Stimulated activated CD8-positive, alpha-beta memory T cell treated with anti-CD3 and anti-CD28 coated beads, Interleukin-15, amount 100 ng/mL, for 48 hours (primary cell): ENCODE measurements around the gene COPZ2.
"Not testable (repeated sequence)": the region's sequence is repeated elsewhere in the genome, so short reads cannot be mapped to it uniquely, and the experiment has no call there.

ENCODE experiments used
- DNase-seq, 2 donors: peaks; one replicate each; pipeline ENCODE4 v3.0.0-alpha.2; 2020; ENCODE audit warnings: low read depth in 2 of 2

Gene COPZ2

GRCh38 chr17:48037036-48037837 lies at the start of gene COPZ2:
Gene COPZ2 (minus strand): TSS chr17:48037797. CDS start chr17:48037777, 20 bp downstream.
- DNase-seq: peak in 1 of 2 donors; percentile 50

- no peak for DNase-seq
Observed at GRCh38 chr17:48084932-48085331, 47.3 kb upstream of the COPZ2 start.

DNA sequence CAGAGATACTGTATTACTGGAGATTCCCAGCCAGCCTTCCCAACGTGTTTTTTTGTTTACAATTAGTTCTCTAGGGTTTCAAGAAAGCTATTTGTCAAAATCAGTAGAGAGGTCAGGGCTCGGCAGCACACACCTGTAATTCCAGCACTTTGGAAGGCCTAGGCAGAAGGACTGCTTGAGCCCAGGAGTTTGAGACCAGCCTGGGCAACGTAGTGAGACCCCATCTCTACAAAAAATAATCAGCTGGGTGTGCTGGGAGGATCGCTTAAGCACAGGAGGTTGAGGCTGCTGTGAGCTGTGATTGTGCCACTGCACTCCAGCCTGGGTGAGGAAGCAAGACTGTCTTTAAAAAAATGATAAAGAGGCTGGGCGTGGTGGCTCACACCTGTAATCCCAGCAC lies 44.3 kb upstream of the COPZ2 start:
- DNase-seq: no peak

DNA sequence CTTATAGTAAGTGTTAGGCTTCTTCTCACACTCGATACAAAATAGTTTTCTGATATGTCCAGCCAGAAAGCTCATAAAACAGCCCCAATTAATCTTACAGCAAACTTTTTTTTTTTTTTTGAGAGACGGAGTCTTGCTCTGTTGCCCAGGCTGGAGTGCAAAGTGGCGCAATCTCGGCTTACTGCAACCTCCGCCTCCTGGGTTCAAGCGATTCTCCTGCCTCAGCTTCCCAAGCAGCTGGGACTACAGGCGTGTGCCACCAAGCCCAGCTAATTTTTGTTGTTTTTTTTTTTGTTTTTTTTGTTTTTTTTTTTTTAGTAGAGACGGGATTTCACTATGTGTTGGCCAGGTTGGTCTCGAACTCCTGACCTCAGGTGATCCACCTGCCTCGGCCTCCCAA lies 39.6 kb upstream of the COPZ2 start:
- not testable (repeated sequence) for DNase-seq

GRCh38 chr17:48074322-48075081 lies 36.9 kb upstream of the COPZ2 start:
- DNase-seq: peak; percentile 23 to 28

GRCh38 chr17:48073566-48074094 lies 36.0 kb upstream of the COPZ2 start:
- DNase-seq: not testable (repeated sequence)

DNA sequence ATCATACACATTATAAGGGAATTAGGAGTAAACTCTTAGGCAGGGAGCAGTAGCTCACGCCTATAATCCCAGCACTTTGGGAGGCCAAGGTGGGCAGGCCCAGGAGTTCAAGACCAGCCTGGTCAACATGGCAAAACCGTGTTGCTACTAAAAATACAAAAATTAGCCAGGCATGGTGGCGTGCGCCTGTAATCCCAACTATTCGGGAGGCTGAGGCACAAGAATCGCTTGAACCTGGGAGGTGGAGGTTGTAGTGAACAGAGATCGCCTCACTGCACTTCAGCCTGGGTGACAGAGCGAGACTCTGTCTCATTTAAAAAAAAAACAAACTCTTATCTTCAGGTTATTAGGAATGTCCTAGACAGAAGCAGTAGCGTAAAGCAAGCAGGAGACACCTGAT lies 35.2 kb upstream of the COPZ2 start:
- not testable (repeated sequence) for DNase-seq

GRCh38 chr17:48071654-48072053 lies 34.1 kb upstream of the COPZ2 start:
- DNase-seq: no peak

DNA sequence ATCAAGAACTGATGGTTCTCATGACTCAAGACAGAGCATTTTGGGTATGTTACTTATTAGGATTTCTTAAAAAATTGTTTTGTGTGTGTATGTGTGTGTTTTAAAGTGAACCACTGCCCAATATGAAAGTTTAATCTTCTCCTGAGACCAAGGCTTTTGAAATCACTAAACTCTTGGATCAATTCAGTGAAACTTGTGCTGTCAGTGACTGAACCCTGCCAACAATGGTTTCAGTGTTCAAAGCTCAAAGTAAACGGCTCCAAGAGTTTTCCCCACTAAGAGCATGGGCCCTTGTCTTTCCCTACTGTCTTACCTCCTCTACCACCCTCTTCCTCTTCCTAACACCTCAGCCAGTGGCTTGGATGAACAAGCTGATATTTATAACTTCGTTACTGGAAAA lies 32.6 kb upstream of the COPZ2 start:
- DNase-seq: no peak

- DNase-seq: no peak
Observed at GRCh38 chr17:48068491-48068961, 30.9 kb upstream of the COPZ2 start.

DNA sequence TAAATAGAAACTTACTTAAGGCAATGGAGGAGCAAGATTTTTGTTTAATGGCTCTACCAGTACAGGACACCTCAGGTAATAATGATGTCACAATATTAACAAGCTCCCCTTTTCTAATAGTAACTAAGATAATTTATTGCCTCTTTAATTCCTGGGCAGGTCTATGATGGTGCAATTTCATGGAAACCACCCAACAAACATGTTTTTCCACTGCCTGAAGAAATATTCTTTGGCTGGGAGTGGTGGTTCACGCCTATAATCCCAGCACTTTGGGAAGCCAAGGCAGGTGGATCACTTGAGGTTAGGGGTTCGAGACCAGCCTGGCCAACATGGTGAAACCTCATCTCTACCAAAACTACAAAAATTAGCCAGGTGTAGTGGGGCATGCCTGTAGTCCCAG lies 30.2 kb upstream of the COPZ2 start:
- not testable (repeated sequence) for DNase-seq

- no peak for DNase-seq
Observed at GRCh38 chr17:48067245-48067644, 29.6 kb upstream of the COPZ2 start.

- DNase-seq: no peak
Observed at GRCh38 chr17:48066656-48067055, 29.1 kb upstream of the COPZ2 start.

DNA sequence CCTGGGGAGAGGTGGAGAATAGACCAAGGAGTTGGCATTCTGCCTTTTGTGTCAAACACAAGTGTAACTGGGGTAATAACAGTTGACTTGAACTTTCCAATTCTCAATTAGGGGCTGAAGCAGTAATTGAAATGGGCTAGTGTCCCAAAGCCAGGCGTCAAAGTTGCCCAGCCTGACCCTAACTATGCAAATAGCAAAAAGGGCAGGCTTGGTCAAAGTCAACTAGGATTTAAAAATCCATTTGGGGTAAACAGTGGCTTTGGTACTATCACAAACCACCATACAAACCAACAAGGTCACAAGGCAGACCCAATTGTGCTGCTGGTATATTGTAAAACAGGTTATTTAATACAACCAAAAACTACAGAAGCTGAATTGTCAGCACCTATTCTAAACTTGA lies 28.6 kb upstream of the COPZ2 start:
- no peak for DNase-seq

DNA sequence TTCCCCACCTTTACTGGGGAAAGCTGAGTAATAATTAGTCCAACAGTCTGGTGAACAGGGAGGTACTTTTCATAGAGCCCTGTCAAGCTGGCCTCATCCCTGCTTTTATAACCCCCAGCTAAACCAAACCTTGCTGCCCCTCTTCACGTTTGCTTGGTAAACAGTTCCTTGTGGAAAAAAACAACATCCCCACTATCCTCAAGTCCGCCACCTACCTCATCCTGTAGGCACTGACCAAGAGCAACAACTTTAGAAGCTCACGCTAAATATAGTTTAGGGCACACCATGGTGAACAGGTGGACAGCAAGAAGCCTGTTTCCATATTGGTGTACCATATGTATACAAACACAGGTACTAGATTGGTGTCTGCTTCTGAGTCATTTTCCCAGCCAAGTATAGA lies 27.0 kb upstream of the COPZ2 start:
- no peak for DNase-seq

- no peak for DNase-seq
Observed at GRCh38 chr17:48062273-48062672, 24.7 kb upstream of the COPZ2 start.

DNA sequence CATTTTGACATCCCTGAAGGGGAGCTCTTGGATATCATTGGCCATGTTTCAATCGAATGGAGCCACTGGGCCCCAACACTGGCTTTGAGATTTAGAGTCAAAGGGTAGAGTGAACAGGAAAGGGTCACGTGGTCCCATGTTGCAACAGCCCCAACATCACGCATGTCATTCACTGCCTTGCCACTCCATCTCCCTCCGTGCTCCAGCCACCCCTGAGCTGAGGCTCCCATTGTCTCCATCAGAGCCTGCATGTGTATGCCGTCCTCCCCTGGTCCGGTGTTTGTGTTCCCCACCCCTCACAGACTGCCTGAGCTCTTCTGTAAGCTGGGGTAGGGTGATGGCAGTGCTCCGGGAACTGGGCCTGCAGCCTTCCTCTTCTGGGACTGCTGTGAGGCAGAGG lies 22.7 kb upstream of the COPZ2 start:
- DNase-seq: no peak

- no peak for DNase-seq
Observed at GRCh38 chr17:48059125-48059668, 21.6 kb upstream of the COPZ2 start.

GRCh38 chr17:48058393-48059124 lies 21.0 kb upstream of the COPZ2 start:
- DNase-seq: no peak

DNA sequence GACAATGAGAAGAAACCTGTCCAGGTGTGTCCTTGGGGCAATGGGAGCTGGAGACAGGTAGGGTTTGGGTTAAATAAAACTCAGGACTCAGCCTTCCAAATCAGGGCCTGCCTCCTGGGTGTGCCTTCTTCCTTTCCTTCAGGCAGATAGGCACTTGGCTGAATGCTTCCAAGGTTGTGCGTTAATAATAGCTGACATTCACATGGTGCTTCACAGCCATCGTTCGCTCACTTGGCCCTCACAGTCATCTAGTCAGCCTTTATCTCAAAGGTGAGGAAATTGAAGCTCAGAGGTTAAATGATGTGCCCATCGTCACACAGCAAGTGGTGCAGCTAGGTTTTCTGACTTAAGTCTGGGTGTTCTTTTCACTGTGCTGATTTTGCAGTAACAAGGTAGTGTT lies 20.0 kb upstream of the COPZ2 start:
- DNase-seq: no peak

GRCh38 chr17:48056879-48057278 lies 19.3 kb upstream of the COPZ2 start:
- DNase-seq: no peak

- DNase-seq: no peak
Observed at GRCh38 chr17:48056246-48056745, 18.7 kb upstream of the COPZ2 start.
